GM12878 (cell line): ENCODE results near the gene EFCC1. TPM values are rescaled to one million over a fixed set of nuclear protein-coding genes. Genes with fewer than 3 reads are reported as not detected.

Source experiments
- ATAC-seq: fragments of 200-7000 bp; cut with Tn5 transposase; 3 replicates; pipeline ENCODE4 v1.9.1; 2020; ENCODE audit warnings: mild to moderate bottlenecking, moderate library complexity
- BruUV-seq: library from RNA; stranded (reverse); fragments of 400-500 nt; replicated peaks from 2 replicates; lab custom pipeline; 2021; lab: Mats Ljungman, UMichigan
- CTCF ChIA-PET: fragments of 300-600 bp; sonication (Branson Sonifier 250); formaldehyde crosslinking; extraction: SDS; loops from one replicate; lab custom pipeline; 2021; ENCODE audit warnings: inconsistent platforms; lab: Yijun Ruan, JAX
- POLR2A ChIA-PET: fragments of 350-600 bp; formaldehyde crosslinking; extraction: SDS; loops from one replicate; lab custom pipeline; 2021; ENCODE audit warnings: inconsistent platforms; lab: Charles Lee
- RAD21 ChIA-PET: fragments of 300-600 bp; sonication (Branson Sonifier 250); formaldehyde crosslinking; loops from one replicate; lab custom pipeline; 2023; ENCODE audit warnings: antibody characterized with exemption; ENCODE audit not compliant: unreplicated experiment; lab: Charles Lee
- SMC1A ChIA-PET: fragments of 300-600 bp; sonication (Branson Sonifier 250); formaldehyde crosslinking; loops from one replicate; lab custom pipeline; 2023; ENCODE audit not compliant: unreplicated experiment, uncharacterized antibody; lab: Charles Lee
- DNase-seq: peaks from one replicate; pipeline ENCODE4 v3.0.0-alpha.2; 2011; ENCODE audit warnings: low read depth, low spot score
- FAIRE-seq: peaks from 3 replicates; lab custom pipeline; 2011; peaks lifted over from hg19 to GRCh38; lab: Jason Lieb, UNC
- H2AFZ ChIP-seq: 2 replicates; pipeline ENCODE4 v1.6.0; 2011; ENCODE audit warnings: low read depth, low read length, control low read depth; ENCODE audit not compliant: control insufficient read depth
- H3K27ac ChIP-seq: 2 replicates; pipeline ENCODE4 v1.5.1; 2011; ENCODE audit warnings: control low read depth; ENCODE audit not compliant: control insufficient read depth, insufficient read depth
- H3K27me3 ChIP-seq, 2 experiments: replicated peaks in 1 of 2; 2 replicates each; pipeline versions ENCODE4 v1.6.0 to v1.6.1; 2011; ENCODE audit warnings: low read length in 1 of 2; ENCODE audit not compliant: control insufficient read depth in 2 of 2, insufficient read depth in 2 of 2
- H3K36me3 ChIP-seq, 2 experiments: 2 replicates each; pipeline ENCODE4 v1.5.1; 2011; ENCODE audit warnings: low read length in 1 of 2; ENCODE audit not compliant: control insufficient read depth in 2 of 2, insufficient read depth in 2 of 2
- H3K4me1 ChIP-seq: 2 replicates; pipeline ENCODE4 v1.6.1; 2011; ENCODE audit warnings: mild to moderate bottlenecking, low read length, moderate library complexity, mixed read lengths; ENCODE audit not compliant: control insufficient read depth, insufficient read depth
- H3K4me2 ChIP-seq: 2 replicates; pipeline ENCODE4 v1.6.0; 2011; ENCODE audit warnings: control low read depth; ENCODE audit not compliant: control insufficient read depth, insufficient read depth
- H3K4me3 ChIP-seq: fragments of 200-600 bp; sonication (generic); 2 replicates; pipeline ENCODE4 v1.5.1; 2016
- H3K79me2 ChIP-seq: 2 replicates; pipeline ENCODE4 v1.6.0; 2011; ENCODE audit warnings: low read length; ENCODE audit not compliant: control insufficient read depth, insufficient read depth
- H3K9ac ChIP-seq: 2 replicates; pipeline ENCODE4 v1.8.0; 2011; ENCODE audit warnings: low read length, control low read depth, mixed read lengths; ENCODE audit not compliant: control insufficient read depth, insufficient read depth
- H3K9me3 ChIP-seq: replicated peaks from 3 replicates; pipeline ENCODE4 v1.5.1; 2011; ENCODE audit warnings: mild to moderate bottlenecking, low read length; ENCODE audit not compliant: control insufficient read depth, insufficient read depth
- H4K20me1 ChIP-seq: 2 replicates; pipeline ENCODE4 v1.6.0; 2011; ENCODE audit not compliant: control insufficient read depth, insufficient read depth
- ATF7 ChIP-seq: fragments of 450-650 bp; IDR thresholded peaks from 2 replicates; pipeline ENCODE4 v1.6.1; 2016; ENCODE audit warnings: low read depth, mild to moderate bottlenecking
- CBX3 ChIP-seq: fragments of 200-600 bp; sonication (generic); IDR thresholded peaks from 2 replicates; pipeline ENCODE4 v1.6.1; 2016; ENCODE audit warnings: low read depth, borderline replicate concordance
- EED ChIP-seq: sonication (generic); IDR thresholded peaks from 2 replicates; pipeline ENCODE4 v1.6.1; 2016; ENCODE audit warnings: antibody characterized with exemption, low read depth
- EP300 ChIP-seq, 2 experiments: fragments of 150-350 bp in 1 of 2; IDR thresholded peaks; 2 replicates each; pipeline ENCODE4 v1.6.1; 2011 to 2012; ENCODE audit warnings: low read depth in 2 of 2, low read length in 2 of 2, borderline replicate concordance in 1 of 2, improper control_type of control experiment in 1 of 2, inconsistent platforms in 1 of 2; ENCODE audit not compliant: control insufficient read depth in 1 of 2
- ESRRA ChIP-seq: IDR thresholded peaks from 2 replicates; pipeline ENCODE4 v1.6.1; 2012; ENCODE audit warnings: mild to moderate bottlenecking, low read length, improper control_type of control experiment
- FOXM1 ChIP-seq: IDR thresholded peaks from 2 replicates; pipeline ENCODE4 v1.6.1; 2012; ENCODE audit warnings: low read depth, mild to moderate bottlenecking, inconsistent platforms, low read length, moderate library complexity
- HDAC6 ChIP-seq: fragments of 200-600 bp; sonication (generic); IDR thresholded peaks from one replicate; pipeline ENCODE4 v1.8.0; 2017; ENCODE audit warnings: antibody characterized with exemption; ENCODE audit not compliant: unreplicated experiment
- NR2C2 ChIP-seq: IDR thresholded peaks from 2 replicates; pipeline ENCODE4 v1.6.1; 2011; ENCODE audit warnings: borderline replicate concordance, low read depth; ENCODE audit not compliant: control insufficient read depth, insufficient read length
- PAX5 ChIP-seq: IDR thresholded peaks from 2 replicates; pipeline ENCODE4 v1.6.1; 2011; ENCODE audit warnings: low read depth, low read length, borderline replicate concordance
- POLR2A ChIP-seq: IDR thresholded peaks from 2 replicates; pipeline ENCODE4 v1.6.1; 2011; ENCODE audit warnings: low read depth, mild to moderate bottlenecking, low read length
- RB1 ChIP-seq: fragments of 450-650 bp; formaldehyde crosslinking; IDR thresholded peaks from 2 replicates; pipeline ENCODE4 v1.6.1; 2017; ENCODE audit warnings: mild to moderate bottlenecking, borderline replicate concordance
- SIN3A ChIP-seq: IDR thresholded peaks from 2 replicates; pipeline ENCODE4 v1.6.1; 2012; ENCODE audit warnings: low read depth, low read length, improper control_type of control experiment
- SP1 ChIP-seq: IDR thresholded peaks from one replicate; pipeline ENCODE4 v1.6.1; 2011; ENCODE audit warnings: low read depth, low read length
- SUPT20H ChIP-seq: IDR thresholded peaks from 2 replicates; pipeline ENCODE4 v1.6.1; 2011; ENCODE audit warnings: low read depth, mild to moderate bottlenecking, low read length, moderate library complexity, borderline replicate concordance; ENCODE audit not compliant: control insufficient read depth
- ZNF24 ChIP-seq: fragments of 450-650 bp; IDR thresholded peaks from 2 replicates; pipeline ENCODE4 v1.6.1; 2017; ENCODE audit warnings: antibody characterized with exemption, mild to moderate bottlenecking
- ZZZ3 ChIP-seq: IDR thresholded peaks from 2 replicates; pipeline ENCODE4 v1.6.1; 2011; ENCODE audit warnings: low read depth; ENCODE audit not compliant: control insufficient read depth, insufficient read length
- WGBS: methylation state at CpG from one replicate; pipeline ENCODE4 v1.1.6; 2016; ENCODE audit warnings: low lambda C conversion rate; ENCODE audit not compliant: insufficient replicate concordance, insufficient coverage; ENCODE audit errors: missing lambda C conversion rate; 5-methylcytosine and 5-hydroxymethylcytosine counted together
- in situ Hi-C: fragments of 300-500 bp; cut with MboI; formaldehyde crosslinking; loops from 9 replicates; pipeline ENCODE4 v1.14.3; 2018; ENCODE audit warnings: mixed read lengths
- intact Hi-C: fragments of 100-400 bp; cut with micrococcal nuclease; formaldehyde crosslinking; loops from one replicate; pipeline ENCODE4 v1.14.2; 2022; ENCODE audit not compliant: unreplicated experiment
- polyA plus RNA-seq, 11 experiments: library from polyadenylated mRNA; depleted of rRNA in 4 of 11; unstranded in 6 of 11; stranded (reverse) in 5 of 11; fragments of >200 nt; fragmentation: Nextera tagmentation in 4 of 11; fragmentation: Illumina TruSeq in 1 of 11; extraction: Ambion mirVana in 4 of 11; extraction: Trizol in 1 of 11; gene quantifications; 1 replicate in 1 of 11; 2 replicates in 10 of 11; pipeline versions ENCODE4 v1.2.1 to v1.2.3, GENCODE V29; 2011 to 2016; ENCODE audit warnings: inconsistent platforms in 2 of 11, missing spikeins in 2 of 11, low read depth in 1 of 11
- total RNA-seq, 4 experiments: library from RNA; depleted of rRNA in 3 of 4; stranded (reverse); fragments of >200 nt in 3 of 4; fragmentation: Illumina TruSeq in 1 of 4; extraction: Trizol in 1 of 4; gene quantifications; 2 replicates each; pipeline versions ENCODE4 v1.2.1 to v1.2.3, GENCODE V29; 2013 to 2021

Gene EFCC1
- total and polyA plus RNA-seq, 10 of the 15 experiments (the other 5 are each of a cell fraction or from before 2014, with no cell fraction given): not detected

- CTCF ChIA-PET: interaction anchor here (0.9 to 2.0 kb wide), 4 partner anchors 14 to 215 kb away, joined by 6 to 10 read pairs (median 6); no protein-coding TSS in a partner anchor
- no peaks in the 10 kb centered on the region; a peak in 1 of 4 replicates for H3K27me3 ChIP-seq
- no peak overlapping the region for H3K4me2 ChIP-seq
- FAIRE-seq (no peak), DNase-seq (no peak), ATAC-seq (no peak)
- H4K20me1 ChIP-seq: no peaks in the 10 kb centered on the region
- no peak overlapping the region for H2AFZ ChIP-seq
- no peaks in the 10 kb centered on the region for H3K79me2 ChIP-seq
- SMC1A ChIA-PET: interaction anchor here (0.7 to 1.2 kb wide), 4 partner anchors 9 to 166 kb away, joined by 3 to 4 read pairs (median 3); no protein-coding TSS in a partner anchor
- intact Hi-C loops (no loop called here), in situ Hi-C loops (no loop called here)
- TF ChIP-seq ZZZ3: no peak
- no peak for TF ChIP-seq ATF7
- no peak for TF ChIP-seq CBX3
- TF ChIP-seq ZNF24: no peak
- no peak for TF ChIP-seq SIN3A
- TF ChIP-seq RB1: no peak
- no peak for TF ChIP-seq ESRRA
- no peak for TF ChIP-seq PAX5
- TF ChIP-seq SUPT20H: no peak
- TF ChIP-seq SP1: no peak
- TF ChIP-seq POLR2A: no peak
- TF ChIP-seq EP300 (IDR thresholded peaks at IDR 0.05; ENCODE audit: borderline replicate concordance in 1 of 2, control insufficient read depth in 1 of 2, low read depth in 2 of 2, low read length in 2 of 2): no peak
- no peak for TF ChIP-seq EED
- no peak for TF ChIP-seq NR2C2
- TF ChIP-seq FOXM1: no peak
- TF ChIP-seq HDAC6: no peak
- no peaks in the 10 kb centered on the region for H3K36me3 ChIP-seq
- RAD21 ChIA-PET: interaction anchor here (2.0 kb wide), 1 partner anchor 23 kb away, joined by 6 read pairs; no protein-coding TSS in a partner anchor
- POLR2A ChIA-PET: no interaction called here
- H3K4me3 ChIP-seq: no peak overlapping the region
- H3K9ac ChIP-seq: no peak overlapping the region
- BruUV-seq: no TSS peak
- peaks cover 5% of the 10 kb centered on the region for H3K4me1 ChIP-seq
- H3K27ac ChIP-seq: no peak overlapping the region
- H3K9me3 ChIP-seq: no peaks in the 10 kb centered on the region; the same call in 2 of the 3 replicates
- 62% methylated on average over 3 of the region's 4 CpGs for WGBS
Observed at GRCh38 chr3:129030611-129031010, 29.5 kb downstream of the EFCC1 start.
